ENCODE results near the gene SHISAL2A.

- TF ChIP-seq POLR2A (IDR thresholded peaks at IDR 0.05; ENCODE audit: low read depth, low read length), result no peak
- TF ChIP-seq EZH2 (IDR thresholded peaks at IDR 0.05; ENCODE audit: borderline replicate concordance, low read depth, low read length, severe bottlenecking), result no peak
- no peak for TF ChIP-seq CTCF (IDR thresholded peaks at IDR 0.05; ENCODE audit: extremely low read depth in 1 of 2, insufficient read depth in 1 of 2, low read depth in 1 of 2, low read length in 2 of 2)
- TF ChIP-seq POLR2AphosphoS5 (IDR thresholded peaks at IDR 0.05; ENCODE audit: insufficient read depth, low read depth, low read length), result no peak
- no peak for TF ChIP-seq MYC (IDR thresholded peaks at IDR 0.05; ENCODE audit: low read depth, low read length)
- TF ChIP-seq GATA2 (IDR thresholded peaks at IDR 0.05; ENCODE audit: insufficient read depth, insufficient read length, low read depth, low read length), result no peak
- no peak for TF ChIP-seq MAX (IDR thresholded peaks at IDR 0.05; ENCODE audit: insufficient read depth, insufficient read length)
- no peak for TF ChIP-seq JUN (IDR thresholded peaks at IDR 0.05; ENCODE audit: borderline replicate concordance, insufficient read depth, insufficient read length, low read depth)
Observed at GRCh38 chr1:52686830-52687229, 53.9 kb downstream of the SHISAL2A start.

Data from endothelial cell of umbilical vein (primary cell).